Suprapubic skin (tissue), 3 donors: ENCODE measurements around the gene TMEM245.

ENCODE experiments used
- CTCF ChIP-seq, 2 donors: fragments of 200-600 bp in 1 of 2; fragments of 450-650 bp in 1 of 2; sonication (generic) in 1 of 2; IDR thresholded peaks; one replicate each; pipeline ENCODE4 v1.5.1; 2016 to 2019; ENCODE audit warnings: antibody characterized with exemption in 2 of 2, mild to moderate bottlenecking in 1 of 2, moderate library complexity in 1 of 2
- POLR2A ChIP-seq, 2 donors: fragments of 450-650 bp; IDR thresholded peaks; one replicate each; pipeline ENCODE4 v1.6.1; 2017; ENCODE audit warnings: antibody characterized with exemption in 2 of 2, mild to moderate bottlenecking in 2 of 2, moderate library complexity in 2 of 2

DNA sequence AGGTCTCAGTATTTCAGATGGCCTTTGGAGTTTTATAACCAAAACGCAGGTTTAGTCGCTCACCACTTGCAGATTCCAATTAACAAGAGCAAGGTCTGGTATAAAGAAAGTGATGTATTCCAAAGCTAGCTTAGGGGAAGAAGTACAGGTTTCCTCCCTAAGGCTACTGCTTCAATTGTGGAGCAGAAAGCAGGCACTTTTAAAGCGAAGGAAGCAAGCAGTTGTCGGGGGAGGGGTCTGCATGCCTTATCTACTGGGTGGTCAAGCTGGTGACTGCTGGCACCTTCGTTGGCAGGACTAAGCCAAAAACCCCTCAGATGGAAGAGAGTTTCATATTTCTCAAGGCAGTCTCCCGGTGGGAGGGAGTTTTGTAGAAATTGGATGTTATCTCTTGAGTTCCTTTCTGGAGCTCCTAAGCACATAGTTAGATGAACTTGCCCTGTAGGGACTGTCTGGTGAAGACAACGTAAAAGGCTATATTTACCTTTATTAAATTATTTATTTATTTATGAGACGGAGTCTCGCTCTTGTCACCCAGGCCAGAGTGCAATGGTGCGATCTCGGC, 1.6 kb upstream of the TMEM245 start:
- TF ChIP-seq POLR2A (IDR thresholded peaks at IDR 0.05) (no peak), CTCF (IDR thresholded peaks at IDR 0.05) (no peak)
